Frontal cortex (tissue), 4 donors: ENCODE data around the gene RPH3AL. TPM values are rescaled to one million over a fixed set of nuclear protein-coding genes. Genes with fewer than 3 reads are reported as not detected.
A peak's percentile ranks its signal among the peaks of the same experiment; 100 is the strongest.

ENCODE experiments used
- DNase-seq, 2 donors: peaks; one replicate each; pipeline ENCODE4 v3.0.0; 2012; ENCODE audit warnings: low spot score in 2 of 2
- FAIRE-seq: peaks from 2 replicates; lab custom pipeline; 2012; peaks lifted over from hg19 to GRCh38; lab: Jason Lieb, UNC
- total RNA-seq: library from RNA; depleted of rRNA; stranded (reverse); fragments of >200 nt; gene quantifications from one replicate; pipeline ENCODE4 v1.2.3, GENCODE V29; 2014
- donor health status: control.
- donor health status: control.
- donor health status: control.

Gene RPH3AL
- total RNA-seq, 1 donor from 2014 or later, result 3.3 TPM

DNA sequence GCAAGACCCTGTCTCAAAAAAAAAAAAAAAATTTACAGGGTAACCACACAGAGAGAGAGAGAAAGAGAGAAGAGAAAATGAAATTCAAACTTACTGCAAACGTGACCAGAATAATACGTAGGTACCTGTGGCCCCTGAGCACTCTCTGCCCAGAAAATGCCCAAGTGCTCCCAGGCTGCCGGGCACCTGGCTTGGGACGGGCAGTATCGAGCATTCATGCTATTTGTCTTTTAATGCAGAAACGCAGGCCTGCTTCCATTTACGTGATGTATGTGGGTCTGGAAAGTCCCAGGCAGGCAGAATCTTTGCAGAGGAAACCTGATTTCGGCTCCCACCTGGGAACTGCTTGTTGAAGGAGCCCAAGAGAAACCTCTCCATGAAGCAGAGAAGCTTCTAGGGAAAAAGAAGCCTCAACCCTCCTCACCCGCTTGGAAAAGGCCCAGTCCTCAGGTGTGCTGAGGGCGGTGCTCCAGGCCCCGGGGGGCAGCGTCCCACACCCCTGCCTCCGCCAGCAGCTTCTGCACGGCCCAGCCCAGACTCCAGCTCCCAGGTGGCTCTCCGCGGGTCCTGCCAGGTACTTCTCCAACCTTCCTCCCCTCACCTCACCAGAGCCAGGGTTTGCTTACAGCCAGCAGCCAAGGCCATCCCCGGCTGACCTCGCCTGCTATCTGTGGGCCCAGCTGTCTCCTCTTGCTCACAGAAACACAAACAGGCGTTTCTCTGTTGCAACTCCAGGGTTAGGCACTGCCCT lies 14.0 kb downstream of the RPH3AL start:
- FAIRE-seq, result no peak

DNA sequence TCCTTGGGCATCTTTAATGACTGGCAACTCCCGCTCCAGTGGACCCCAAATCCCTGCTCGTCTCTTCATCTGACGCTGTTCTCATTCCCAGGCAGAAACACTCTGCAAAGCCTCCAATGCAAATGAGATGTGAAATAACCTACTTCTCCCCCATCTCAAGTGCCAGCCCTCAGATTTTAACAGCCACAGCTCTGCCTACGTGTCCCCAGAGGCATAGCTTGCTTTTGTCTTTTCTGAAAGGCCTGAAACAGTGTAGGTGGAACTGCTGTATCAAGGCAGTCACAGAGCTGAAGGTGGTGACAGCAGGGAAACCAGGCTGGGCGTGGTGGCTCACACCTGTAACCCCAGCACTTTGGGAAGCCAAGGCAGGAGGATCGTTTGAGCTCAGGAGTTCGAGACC lies 14.7 kb downstream of the RPH3AL start:
- FAIRE-seq (no peak), DNase-seq (no peak)

More for the DNA sequence above, 14.0 kb downstream of the RPH3AL start:
- no peak for DNase-seq

DNA sequence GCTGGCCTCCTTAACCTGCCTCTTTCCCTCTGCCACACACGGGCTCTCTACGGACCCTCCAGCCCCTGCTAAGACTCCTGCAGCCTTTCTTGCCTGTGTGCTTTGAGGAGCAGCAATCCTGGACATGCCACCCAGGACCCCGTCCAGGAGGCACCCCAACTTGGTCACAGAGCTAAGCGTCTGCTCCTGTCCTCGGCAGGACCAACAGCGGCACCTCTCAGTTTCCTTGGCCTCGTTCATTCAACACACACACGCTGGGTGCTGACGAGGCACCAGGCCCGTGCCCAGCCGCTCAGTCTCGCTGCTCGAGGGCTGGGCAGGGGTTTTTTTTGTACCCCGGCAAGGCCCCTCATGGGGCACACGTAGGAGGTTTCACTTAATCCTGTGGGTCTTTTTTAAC lies 15.2 kb downstream of the RPH3AL start:
- no peak for FAIRE-seq
- DNase-seq, result no peak

DNA sequence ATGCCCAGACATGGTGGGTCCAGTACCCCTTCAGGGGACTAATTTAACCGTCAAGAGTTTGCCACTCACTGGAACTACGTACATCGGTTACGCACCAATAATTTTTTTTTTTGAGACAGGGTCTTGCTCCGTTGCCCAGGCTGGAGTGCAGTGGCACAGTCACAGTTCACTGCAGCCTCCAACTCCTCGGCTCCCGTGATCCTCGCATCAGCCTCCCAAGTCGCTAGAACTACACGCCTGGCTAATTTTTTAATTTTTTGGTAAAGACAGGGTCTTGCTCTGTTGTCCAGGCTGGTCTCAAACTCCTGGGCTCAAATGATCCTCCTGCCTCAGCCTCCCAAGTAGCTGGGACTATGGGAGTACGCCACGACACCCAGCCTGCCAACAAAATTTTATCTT lies 15.6 kb downstream of the RPH3AL start:
- DNase-seq (no peak), FAIRE-seq (no peak)

DNA sequence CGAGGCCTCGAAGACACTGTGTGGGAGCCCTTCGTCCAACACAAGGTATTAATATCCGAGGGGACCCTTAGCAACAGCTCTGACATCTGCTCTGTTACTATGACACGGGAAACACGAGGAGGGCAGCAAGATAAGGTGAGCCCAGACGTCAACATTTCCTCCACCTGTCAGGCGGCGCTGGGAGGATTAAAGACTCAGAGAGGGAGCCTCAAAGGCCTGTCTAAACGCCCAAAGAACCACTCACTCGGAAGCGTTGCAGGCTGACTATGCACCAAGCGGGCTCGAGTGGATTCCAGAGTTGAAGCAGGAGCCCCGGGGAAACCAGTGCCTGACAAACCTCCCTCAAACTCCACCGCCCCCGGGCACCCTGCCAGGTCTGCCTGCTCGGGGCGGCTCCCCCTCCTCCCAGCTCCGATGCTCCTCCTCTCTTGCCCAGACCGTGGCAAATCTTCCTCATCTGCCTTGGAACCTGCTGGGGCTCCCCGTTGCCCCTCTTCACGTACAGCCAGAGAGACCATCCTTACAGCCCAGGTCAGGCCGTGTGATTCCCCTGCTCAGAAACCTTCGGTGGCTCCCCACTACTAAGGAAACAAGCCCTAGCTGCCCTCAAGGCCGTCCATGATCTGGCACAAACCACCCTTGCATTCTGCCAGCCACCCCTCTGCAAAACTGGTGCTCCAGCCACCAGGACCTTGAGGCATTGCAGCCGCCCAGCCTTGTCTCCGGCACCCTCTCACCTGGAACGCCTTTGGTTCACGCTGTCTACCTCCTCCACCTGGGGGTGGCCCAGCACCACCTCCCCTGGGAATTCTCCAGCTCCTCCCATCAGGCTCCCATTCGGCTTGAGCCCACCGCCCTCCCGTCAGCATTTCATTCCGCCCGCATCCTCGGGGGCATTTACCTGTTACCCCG lies 16.2 kb downstream of the RPH3AL start:
- no peak for FAIRE-seq
- no peak for DNase-seq

DNA sequence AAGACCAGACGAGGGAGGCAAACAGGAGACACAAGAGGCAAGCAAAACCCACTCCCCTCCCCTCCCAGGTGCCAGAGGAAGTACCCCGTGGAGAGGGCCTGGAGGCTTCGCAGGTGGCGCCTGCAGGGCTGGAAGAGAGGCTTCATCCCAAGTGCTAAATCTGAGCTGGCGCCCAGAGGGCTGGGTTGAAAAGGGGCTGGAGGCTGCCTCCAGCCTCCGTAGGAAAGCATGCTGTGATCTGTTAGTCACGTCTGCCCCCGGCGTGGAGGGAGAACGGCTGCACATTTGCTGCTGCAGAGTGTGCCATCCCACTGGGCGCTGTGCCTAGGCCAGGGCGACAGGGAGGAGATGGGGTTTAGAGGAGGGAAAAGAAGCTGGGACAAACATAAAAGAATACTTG lies 16.9 kb downstream of the RPH3AL start:
- DNase-seq (no peak), FAIRE-seq (no peak)

DNA sequence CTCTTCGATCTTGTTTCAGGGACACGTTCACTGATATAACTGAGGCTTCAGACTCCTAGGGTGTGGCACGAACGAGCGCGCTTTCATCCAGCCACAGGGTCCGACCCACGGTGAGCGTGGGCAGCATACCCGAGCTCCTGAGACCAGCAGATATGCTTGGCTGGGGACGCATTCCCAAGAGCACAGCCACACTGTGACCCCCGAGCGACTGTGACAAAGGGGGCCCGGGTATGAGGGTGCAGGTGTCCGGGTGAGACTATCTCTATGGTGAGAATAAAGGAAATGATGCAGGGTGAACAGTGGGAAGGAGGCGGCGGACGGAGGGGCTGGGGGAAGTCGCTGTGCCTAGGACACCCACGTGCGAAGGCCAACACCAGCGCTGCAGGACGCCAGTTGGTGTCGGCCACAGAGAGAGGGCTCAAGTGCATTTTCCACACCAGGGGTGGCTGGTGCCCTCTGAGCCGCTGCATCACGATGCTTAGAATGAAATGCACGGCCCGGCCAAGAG lies 17.6 kb downstream of the RPH3AL start:
- no peak for FAIRE-seq
- no peak for DNase-seq

DNA sequence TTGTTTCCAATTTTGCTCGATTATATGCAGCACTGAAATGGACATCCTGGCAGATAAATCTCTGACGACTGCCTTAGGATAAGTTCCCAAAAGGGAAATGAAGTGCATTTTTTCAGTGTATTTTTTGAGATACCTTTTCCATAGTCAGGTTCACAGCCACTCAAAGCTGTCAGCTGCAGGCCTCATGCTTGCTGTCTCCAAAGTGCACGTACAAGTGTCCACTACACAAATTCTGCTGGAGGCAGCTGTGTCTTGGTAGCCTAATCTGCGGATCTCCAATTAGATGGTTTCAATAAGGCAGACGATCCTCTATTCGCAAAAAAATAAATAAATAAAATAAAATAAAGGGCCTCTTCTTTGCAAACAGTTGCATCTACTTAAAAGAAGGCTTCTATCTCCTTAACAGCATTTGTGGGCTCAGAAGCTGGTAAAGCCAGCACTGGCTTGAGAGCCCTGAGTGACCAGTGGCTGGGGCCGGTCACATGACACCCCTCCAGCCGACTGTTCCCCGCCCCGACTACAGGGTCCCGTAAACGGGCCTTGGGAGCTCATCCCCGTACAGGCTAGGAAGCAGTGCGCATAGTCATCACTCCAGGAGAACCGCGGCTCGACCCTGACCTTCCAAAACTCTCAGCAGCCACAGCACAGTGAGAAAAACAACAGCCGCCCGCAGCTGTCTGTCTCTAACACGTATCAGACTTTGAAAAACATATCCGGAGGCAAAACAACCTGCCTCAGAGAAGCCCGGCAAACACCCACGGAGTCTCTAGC lies 18.8 kb downstream of the RPH3AL start:
- FAIRE-seq (no peak), DNase-seq (peak; percentile 77 to 85)

DNA sequence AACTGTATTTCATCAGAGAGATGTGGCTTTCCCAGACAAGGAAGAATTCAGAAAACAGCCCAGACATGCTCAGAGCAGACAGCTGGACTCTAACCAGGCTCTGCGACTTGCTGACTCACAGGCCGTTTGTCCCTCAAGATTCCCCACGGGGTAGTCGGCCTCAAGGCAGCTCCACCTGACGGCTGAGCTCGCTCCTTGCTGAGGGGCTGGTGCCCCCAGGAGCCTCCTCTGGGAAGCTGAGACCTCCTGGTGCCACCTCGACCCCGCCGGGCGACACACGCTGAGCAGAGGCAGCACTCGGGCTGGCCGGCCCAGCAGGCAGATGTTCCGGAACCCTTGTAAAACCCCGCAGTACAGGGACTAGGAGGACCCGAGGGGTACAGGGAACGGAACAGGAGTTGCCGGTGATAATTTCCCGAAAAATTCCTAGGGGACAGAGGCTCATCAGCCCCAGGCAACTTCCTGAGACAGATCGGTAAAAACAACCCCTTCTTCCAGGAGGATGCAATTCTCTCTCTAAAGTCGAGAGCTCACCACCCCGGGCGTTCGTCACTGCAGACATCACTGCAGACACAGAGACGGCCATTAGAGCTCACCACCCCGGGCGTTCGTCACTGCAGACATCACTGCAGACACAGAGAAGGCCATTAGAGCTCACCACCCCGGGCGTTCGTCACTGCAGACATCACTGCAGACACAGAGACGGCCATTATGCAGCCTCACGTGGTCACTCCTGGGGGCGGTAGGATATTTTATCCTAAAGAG lies 19.9 kb downstream of the RPH3AL start:
- FAIRE-seq (no peak), DNase-seq (no peak)

DNA sequence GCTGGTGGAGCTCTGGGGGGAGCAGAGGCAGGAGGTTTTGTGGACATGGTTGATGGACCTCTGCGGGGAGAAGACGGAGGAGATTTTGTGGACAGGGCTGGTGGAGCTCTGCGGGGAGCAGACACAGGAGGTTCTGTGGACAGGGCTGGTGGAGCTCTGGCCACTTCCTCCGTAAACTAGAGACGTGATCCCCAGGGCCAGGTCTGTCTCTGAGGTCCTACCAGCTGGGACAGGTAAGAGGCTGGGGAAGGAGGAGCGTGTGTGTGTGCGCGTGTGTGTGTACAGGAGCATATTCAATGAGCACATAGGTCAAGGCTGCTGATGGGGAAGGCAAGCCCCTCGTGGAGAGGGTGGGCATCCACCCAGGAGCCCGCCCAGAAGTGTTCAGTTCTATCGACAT lies 20.6 kb downstream of the RPH3AL start:
- no peak for FAIRE-seq
- DNase-seq, result no peak

DNA sequence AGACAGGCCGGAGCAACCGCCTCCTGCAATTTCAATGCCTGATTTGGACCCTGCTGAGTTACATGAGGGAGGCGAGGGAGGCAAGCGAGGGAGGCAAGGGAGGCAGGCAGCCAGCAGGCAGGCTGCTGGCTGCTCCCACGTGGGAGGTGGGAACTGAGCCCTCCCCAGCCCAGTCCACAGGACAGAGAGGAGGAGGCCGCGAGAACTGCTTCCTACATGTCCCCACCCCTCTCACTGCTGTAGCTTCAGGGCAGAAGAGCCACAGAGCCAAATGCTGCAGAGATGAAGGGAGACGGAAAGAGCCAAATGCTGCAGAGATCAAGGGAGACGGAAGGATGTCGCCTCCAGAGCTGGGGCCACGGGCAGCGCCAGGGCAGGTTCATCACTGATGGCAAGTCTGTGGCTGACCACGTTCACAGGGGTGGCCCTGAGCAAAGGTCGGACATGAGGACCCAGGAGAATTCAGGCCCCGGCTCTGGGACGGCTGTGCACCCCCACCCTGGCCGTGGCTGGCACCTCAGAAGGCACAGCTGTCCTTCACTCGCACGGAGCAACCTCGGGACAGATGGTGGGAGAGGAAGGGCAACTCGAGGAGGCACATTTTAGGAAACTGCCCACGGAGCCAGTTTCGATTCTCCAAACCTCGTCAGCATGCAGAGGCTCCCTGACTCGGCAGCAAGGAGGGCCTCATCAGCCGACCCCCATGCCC lies 21.5 kb downstream of the RPH3AL start:
- FAIRE-seq (no peak), DNase-seq (no peak)

DNA sequence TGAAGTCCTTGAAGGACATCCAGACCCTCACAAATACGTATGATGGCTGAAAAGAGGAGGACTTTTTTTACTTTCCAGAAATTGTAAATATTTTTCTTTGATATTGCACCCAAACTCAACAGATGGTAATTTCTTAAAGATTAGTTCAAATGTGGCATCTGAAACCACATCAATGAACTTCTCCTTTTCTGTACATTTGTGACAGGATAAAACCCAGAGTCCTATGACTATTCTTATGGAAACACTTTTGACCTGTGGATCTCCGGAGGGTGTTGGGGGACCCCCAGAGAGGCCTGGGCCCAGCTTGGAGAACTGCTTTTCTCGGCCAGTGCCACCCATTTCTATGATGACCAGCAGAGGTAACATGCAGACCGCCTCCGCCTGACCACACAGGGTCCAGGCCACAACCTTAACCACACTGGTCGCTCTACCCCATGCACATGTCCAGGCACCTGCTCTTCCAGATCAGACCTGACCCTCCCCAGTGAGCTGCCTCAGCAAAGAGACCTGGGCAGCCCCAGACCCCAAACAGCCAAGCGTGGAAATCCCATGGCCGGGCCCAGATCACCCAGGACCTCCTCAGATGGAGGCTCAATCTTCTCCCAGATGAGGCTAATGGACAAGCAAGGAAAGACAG lies 22.7 kb downstream of the RPH3AL start:
- FAIRE-seq, result no peak
- no peak for DNase-seq

DNA sequence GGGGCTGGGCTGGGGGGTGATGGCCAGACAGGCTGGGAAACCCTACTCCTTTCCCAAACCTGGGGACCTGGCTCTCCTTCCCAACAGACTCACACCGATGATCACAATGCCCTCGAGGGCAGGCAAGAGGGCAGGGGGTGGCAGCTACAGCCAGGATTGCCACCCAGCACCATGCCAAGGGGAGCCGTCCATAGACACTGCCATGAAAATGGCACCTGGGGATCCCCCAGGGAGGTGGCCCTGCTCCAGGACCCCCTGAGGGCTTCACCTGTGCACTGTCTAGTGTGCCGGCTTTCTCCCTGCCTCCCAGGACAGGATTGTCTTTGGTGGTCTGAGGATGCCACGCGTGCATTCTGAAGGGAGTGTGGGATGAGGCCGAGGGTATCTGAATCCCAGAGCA lies 24.6 kb downstream of the RPH3AL start:
- no peak for FAIRE-seq
- no peak for DNase-seq

DNA sequence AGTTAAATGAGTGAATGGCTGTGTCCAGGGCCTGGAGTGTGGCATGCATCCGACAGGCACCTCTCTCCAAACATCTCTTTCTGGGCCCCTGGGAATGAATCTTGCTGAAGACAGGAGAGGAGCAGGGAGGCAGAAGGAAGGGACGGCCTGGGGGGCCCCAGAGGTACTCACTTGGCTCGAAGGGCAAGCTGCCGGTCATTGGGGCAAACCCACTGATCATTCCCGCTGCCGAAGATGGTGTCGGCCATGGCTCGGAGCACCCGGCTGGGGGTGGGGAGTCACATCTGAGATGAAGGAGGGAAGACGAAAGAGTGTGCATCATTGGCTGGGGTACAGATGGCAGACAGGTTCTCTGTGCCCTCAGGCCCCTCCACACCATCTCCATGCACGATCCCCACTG lies 25.3 kb downstream of the RPH3AL start:
- no peak for DNase-seq
- FAIRE-seq, result no peak

DNA sequence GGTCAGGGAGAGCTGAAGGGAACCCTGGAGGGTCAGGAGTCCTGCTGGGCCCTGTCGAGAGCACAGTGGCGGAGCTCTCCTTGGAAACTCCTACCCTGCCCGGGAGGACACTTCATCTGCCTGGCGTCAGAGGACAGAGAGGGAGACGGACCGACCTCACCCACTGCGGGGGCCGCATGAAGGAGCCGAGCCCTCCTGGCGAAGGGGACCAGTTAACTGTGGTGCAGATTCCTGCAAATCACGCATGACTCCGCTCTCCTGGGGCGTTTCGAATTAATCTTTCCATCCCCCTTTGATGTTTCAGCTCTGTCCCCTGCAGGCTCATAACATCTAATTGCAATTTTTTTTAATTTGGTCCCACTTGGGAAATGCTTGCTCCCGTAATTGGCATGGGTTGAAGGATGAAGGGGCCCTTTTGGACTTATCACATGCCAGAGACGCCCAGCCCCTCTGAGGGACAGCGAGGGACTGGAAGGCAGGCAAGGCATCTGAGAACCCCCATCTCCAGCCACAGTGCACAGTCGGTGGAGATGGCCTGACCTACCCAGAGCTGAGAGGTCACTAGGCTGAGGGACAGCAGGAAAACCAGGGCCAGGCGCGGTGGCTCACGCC lies 26.5 kb downstream of the RPH3AL start:
- FAIRE-seq (no peak), DNase-seq (no peak)

DNA sequence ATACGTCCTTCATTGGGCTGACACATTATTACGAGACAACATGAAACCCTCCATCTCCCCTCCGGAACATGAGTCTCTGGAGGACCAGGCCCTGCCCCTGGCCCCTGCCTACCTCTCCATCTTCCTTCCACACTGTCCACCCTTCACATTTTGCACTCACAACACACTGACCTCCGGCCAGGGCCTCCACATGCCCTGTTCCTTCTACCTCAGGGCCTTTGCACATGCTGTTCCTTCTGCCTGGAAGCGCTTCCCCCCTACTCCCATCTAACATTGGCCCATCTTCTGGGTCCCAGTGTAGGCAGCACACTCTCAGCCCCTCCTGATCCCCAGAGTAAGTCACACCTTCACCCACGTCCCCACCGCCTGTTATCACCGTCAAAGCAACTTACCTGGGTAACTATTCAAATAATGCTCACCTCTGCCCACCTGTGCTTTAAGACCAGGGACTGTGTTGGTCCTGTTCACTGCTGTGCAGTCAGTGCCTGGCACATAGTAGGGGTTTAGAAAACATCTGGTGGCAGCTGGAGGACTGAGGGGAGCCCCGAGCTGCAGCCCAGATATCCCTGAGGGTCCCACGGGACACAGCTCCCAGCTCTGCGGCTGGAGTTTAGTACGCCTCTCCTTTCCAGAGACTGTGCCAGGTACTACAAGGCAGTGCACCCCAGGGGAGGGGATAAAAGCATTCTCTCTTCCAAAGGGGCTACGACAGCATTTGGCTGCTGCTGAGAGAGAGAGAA lies 27.2 kb downstream of the RPH3AL start:
- DNase-seq (no peak), FAIRE-seq (no peak)
